DMS 273 (cell line): ENCODE measurements around the gene ARHGAP26.

Source experiments
- DNase-seq: peaks from one replicate; lab custom pipeline; 2025; ENCODE audit not compliant: unreplicated experiment; lab: John Stamatoyannopoulos, UW

Gene ARHGAP26

GRCh38 chr5:142845954-142846398, 75.8 kb downstream of the ARHGAP26 start:
- DNase-seq = no peak

GRCh38 chr5:142846406-142846805, 76.2 kb downstream of the ARHGAP26 start:
- DNase-seq = no peak

DNA sequence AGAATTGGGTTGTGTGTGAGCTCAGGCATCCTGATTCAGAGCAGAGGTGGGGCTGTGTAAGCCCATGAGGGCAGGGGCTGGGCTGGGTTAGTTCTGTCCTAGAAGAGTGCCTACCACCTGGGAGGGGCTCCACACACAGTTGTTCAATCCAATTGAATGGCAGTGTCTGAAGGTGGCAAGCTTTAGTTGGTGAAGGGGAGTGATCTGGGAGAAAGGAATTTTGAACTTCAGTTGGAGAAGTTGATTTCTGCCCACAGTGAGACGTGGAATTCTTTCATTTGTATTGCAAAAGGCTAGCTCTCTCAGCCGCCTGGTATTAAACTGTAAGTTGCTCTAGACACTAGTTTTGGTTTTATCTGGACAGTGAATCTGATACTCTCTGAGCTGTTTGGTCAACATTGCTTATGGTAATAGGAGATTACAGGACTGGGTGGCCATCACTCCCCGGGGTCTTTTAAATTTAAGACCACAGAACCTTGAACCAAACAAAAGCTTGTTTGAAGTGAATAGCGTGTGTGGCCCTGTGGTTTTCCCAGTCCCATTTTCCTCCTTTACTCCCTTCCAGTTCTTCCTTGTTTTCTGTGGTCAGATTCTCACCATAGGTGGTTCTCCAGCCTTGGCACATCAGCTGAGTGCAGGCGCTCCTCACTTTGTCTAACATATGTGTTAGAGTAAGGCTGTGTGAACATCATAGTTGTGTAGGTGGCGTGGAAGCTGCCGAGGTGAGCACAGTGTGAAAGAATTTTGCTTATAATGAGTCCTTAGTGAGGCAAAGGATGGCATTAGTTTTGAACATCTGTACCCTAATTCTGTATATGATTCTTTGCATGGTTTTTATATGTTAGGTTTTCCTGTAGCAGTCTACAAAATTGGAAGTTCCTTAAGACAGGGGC, 78.0 kb downstream of the ARHGAP26 start:
- DNase-seq = no peak

GRCh38 chr5:142849466-142849865, 79.3 kb downstream of the ARHGAP26 start:
- DNase-seq = no peak

DNA sequence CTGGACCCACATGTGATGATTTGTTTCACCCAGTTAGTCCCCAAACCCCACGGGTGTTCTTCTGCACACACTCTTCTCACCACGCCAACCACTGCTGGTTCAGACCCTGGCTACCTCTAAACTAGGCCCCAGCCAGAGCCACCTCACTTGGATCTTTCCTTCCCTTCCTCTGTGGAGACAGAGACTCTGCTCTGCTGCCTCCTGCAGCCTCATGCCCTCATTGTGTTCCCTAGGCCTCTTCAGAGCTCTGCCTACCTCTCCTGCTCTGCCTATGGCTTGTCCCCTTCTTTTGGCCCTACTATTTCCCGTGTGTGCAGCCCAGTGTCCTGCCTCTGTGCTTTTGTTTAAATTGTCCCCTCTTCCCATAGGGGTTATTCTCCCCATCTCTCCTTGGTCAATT, 79.7 kb downstream of the ARHGAP26 start:
- DNase-seq = no peak

DNA sequence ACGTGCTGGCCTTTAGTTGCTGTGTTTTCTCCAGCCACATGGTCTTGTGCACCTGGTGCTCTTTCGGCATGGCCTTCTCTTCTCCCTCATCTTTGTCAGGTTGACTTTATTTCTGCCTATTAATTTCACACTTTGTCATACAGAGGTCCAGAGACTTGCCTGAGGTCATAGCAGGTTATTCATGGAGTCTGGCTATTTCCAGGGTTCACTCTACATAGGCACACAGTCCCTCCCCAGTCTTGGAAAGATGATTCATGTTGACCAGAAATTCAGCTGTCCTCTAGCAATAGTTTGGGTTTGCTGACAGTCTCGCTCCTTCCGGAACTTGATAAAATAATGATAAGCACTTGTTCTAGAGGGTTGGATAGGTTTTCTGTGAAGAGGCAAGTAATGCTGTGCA, 81.6 kb downstream of the ARHGAP26 start:
- no peak for DNase-seq

DNA sequence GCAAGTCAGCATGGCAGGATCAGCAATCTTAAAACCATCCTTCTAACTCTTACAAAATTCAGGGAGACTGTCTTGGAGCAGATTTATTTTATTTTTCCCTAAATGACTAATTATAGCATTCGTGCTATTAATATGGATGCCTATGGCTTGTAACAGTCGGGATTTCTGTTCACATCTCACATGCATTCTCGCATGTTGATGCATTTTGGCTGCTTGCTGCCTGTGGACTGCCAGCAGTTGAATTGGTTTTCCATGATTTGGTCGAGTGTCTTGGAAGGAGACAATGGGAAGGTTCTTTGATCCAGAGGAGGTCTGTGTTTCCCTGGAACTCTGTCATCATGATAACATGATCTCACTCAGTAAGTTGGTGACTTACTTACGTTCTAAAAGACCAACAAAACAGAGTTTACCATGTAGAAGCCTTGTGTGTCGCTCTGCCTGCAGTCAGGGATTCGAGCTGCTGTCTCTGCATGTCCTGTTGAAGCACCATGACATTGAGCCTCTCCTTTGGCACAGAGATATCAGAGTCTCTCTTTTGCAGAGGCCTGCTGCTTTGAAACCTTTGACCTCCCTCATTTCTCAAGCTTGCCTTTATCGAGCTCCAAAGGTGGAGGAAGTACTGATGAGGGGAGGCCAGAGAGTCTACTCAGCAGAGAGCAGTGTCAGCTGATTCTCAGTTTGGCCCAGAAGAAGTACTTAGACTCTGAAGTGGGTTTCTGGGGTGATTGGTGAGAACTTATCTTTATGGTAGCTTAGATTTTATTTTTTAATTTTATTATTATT, 82.4 kb downstream of the ARHGAP26 start:
- no peak for DNase-seq

GRCh38 chr5:142853682-142854081, 83.5 kb downstream of the ARHGAP26 start:
- DNase-seq = no peak

GRCh38 chr5:142856269-142856782, 86.1 kb downstream of the ARHGAP26 start:
- DNase-seq = no peak

GRCh38 chr5:142857405-142857804, 87.2 kb downstream of the ARHGAP26 start:
- DNase-seq = no peak

DNA sequence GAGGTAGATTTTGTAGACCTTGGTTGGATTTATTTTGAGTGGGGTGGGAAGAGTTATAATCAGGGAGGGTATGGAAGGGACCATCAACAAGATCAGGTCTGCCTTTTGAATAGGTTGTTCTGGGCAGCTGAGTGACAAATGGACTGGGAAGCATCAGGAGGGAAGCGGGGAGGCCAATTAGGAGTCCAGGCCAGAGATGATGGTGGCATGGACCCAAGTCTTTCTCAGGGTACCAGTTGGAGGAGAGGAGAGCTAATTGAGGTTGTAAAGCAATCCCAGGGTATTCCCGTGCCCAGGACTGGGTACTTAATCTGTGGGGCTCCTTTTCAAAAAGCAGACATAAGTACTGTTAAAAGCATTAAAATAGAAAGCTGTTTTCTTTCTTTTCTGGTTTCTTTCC, 88.9 kb downstream of the ARHGAP26 start:
- DNase-seq = no peak

GRCh38 chr5:142860270-142860669, 90.1 kb downstream of the ARHGAP26 start:
- no peak for DNase-seq

DNA sequence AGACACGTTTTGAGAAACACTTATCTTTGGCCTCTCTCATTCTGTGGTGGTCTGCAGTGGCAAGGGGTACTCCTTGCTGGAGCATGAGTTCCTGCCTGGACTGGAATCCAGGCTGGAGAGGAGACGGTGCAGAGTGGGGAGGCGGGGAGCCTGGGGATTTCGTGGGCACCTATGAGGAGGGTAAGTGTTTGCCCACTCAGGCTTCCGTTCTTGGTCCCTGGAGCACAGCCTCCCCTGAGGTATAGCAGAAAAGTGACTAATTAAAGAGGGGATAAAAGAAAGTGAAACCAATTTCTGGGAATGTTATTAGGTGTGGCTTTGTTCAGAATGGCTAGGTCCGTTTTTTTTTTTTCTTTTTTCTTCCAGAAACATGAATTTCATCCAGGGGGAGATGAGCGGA, 90.8 kb downstream of the ARHGAP26 start:
- no peak for DNase-seq

DNA sequence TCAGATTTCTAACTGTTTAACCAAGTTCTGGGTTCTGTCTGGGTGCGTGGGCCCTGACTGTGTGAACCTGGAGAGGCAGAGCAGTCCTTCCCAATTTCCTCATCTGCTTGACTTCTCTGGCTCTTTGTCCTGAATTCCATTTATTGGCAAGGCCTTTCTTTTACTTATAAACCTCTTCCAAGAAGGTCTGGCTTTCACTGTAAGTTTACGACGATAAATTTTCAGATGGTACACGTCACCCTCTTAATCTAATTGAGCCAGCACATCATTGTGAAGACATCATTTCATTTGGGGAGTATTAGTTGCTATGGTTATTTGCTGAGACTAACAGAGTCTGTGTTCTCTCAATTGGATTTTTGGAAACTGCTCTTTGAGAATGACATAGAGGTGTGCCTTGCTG, 92.4 kb downstream of the ARHGAP26 start:
- DNase-seq = no peak

- no peak for DNase-seq
Measured at GRCh38 chr5:142863856-142864255, 93.7 kb downstream of the ARHGAP26 start.

DNA sequence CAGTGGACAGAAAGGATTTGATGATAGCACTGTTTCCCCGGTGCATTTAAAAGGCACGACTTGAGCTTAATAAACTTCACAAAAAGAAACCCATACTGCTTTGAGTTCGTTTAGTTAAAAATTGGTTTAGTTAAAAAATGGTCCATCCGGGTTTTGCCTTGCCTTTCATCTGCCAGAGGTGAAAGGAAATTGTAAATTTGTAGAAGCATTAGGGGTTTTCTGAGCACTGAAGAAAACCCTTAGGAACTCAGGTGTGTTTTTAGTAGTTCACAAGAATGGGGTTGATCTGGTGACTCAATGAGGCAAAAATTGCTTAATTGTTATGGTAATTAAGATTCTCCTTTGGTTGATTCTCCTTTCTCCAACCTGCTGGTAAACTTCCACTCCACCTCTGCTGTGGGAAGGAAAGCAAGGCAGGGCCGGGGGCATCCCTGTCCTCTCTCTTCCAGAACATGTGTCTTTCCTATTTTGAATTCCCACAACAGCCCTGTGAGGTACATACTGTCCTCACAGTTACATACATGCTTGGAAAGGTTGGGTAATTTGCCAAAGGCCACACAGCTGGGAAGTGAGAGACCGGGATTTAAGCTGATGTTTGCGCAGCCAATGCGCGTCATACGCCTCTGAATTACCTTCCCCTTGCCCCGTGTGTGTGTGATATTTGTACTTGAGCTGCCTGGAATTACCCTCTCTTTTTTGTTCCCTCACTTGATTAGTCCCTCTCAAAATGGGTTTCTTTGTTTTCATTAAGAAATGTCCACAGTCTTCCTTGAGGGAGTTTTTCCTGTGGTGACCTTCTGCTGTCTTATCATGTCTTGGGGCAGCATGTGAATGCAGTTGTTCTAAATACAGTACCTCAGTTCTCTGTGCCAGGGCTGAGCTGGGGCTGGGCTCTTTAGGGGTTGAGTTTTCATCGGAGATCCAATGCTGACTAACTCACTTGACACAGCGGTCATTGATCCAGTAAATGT, 94.4 kb downstream of the ARHGAP26 start:
- DNase-seq = no peak

GRCh38 chr5:142865631-142866030, 95.5 kb downstream of the ARHGAP26 start:
- no peak for DNase-seq

DNA sequence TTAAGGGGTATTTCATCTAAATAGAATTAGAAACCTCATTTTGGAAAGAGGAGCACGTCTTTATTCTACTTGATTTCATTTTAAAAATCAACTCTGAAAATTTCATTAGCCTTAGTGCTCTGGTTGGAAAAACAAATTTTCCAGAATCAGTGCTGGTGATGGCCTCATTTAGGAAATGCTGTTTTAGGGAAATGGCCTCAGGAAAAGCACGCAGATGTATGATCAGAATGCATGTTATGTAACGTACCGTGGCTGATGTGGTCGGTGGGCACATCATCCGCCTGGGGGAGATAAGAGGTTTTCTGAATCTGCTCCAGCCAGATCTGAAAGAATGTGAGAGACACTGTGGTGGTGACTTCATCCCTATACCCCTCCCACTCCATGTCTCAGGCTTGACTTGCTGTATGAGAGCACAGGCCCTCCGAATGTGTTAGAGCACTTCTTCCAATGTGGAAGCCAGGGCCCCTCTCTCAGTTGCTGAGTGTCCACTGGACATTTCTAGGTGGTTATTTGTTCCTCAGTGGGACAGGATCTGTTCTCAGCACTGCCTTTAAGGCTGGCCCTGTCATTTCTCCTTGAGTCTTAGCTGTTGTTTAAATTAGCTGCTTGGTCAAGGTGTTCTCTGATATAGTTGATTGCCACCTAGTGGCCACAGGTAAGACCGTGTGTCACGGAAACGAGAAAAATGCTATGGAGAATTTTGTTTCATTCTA, 96.5 kb downstream of the ARHGAP26 start:
- DNase-seq = peak; percentile 80

- peak; percentile 99 for DNase-seq
Measured at GRCh38 chr5:142869886-142870285, 99.7 kb downstream of the ARHGAP26 start.
